CD4-positive, alpha-beta T cell treated with Interleukin-15 for 1 hour (primary cell): ENCODE measurements around the gene VIPR1.

ENCODE experiments used
- DNase-seq: peaks from one replicate; pipeline ENCODE4 v3.0.0-alpha.2; 2020

The VIPR1 gene, protein sequence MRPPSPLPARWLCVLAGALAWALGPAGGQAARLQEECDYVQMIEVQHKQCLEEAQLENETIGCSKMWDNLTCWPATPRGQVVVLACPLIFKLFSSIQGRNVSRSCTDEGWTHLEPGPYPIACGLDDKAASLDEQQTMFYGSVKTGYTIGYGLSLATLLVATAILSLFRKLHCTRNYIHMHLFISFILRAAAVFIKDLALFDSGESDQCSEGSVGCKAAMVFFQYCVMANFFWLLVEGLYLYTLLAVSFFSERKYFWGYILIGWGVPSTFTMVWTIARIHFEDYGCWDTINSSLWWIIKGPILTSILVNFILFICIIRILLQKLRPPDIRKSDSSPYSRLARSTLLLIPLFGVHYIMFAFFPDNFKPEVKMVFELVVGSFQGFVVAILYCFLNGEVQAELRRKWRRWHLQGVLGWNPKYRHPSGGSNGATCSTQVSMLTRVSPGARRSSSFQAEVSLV

DNA sequence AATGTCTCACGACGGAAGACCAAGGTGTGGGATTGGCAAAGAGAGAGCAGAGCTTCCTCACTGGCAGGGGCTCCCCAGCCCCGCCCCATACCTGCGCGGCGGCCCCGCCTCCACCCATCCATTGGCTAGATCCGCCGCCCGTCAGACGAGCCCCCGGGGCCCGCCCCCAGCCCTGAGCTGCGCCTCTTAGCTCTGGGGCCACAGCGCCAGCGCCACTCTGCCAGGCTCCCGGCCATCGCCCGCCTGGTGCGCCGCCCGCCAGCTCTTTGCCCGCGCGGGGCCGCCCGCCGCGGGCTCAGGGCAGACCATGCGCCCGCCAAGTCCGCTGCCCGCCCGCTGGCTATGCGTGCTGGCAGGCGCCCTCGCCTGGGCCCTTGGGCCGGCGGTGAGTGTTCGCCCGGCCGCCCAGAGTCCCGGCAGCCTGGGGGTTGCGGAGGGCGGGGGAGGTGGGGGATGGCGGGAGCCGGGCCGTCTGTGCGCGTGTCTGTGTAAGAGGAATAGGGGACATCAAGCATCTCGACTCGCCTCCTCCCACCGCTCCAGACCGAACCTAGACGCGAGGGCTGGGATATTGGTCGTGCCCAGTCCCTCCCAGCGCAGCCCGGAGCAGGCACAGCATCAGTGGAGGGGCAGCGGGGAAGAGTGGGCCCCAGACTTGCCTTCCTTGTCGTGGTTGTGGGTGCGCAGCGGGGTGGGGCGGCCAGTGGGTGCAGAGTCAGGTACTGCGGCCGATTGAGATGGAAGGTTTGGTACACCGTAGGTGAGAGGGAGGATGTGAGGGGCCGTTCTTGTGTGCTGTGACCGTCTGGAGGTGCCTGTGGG is at the start of gene VIPR1:
Gene VIPR1 (plus strand): TSS at position 215 of the 822 bp plus-strand sequence. CDS start 93 bp downstream, at position 308.
- DNase-seq = peak; percentile 92

DNA sequence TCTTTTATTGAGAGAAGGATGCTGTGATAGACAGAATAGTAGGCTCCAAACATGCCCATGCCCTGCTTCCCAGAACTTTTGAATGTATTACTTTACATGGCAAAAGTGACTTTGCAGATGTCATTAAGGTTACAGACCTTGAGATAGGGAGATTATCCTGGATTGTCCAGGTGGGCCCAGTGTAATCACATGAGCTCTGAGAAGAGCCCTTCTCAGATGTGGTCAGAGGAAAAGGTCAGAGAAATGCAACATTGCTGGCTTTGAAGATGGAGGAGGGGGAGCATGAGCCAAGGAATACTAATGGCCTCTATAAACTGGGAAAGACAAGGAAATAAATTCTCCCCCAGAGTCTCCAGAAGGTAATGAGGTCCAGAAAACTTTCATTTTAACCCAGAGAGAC is 46.2 kb upstream of the VIPR1 start:
- DNase-seq = no peak

DNA sequence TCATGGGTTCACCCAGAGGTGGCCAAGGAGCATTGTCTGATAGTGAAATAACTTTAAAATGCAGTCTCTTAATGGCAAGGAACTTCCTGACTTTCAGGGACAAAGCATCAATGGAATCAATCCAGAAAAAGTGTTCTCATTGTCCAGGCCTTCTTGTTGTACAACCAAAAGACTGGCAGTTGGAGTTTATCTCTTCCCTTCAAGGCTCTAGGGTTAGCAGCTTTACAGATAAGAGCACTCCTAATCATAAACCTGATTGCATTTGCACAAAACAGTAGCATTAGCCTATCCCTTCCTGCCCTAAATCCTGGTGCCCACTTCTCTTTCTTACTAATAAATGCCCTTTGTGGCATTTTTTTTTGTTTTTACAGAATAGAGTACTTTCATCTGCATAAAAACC is 43.3 kb upstream of the VIPR1 start:
- DNase-seq = no peak

DNA sequence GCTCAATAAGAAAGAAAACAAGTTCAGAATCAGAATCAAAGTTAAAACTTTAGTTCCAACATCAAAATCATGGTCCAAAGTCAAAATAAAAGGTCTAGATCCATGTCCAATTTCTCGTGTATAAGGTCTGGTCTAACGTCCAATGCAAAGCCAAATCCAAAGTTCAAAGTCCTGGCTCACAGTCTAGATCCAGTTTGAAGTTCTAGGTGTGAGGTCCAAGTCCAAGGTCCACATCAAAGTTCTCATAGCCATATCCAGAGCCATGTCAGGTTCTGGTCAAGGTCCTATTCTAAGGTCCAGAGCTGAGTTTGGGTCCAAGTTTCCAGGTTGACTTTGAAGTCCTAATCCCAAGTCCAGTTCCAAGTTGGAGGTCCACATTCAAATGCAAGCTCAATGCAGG is 40.7 kb upstream of the VIPR1 start:
- DNase-seq = no peak

DNA sequence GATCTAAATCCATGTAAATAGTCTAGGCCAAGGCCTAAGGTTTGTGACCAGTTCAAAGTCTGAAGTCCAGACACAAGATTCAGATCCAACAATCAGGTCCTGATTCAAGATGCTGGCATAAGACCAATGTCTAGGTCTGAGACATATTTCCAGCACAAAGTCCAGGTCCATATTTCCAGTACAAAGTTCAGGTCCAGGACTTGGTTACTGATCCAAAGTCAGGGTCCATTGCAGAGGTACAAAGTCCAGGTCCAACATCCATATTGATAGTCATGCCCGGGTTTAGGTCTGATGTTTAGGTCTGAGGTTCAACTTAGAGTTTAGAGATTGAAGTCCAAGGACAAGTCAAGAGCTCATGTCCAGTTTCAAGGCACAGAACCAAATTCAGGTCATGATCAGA is 39.4 kb upstream of the VIPR1 start:
- no peak for DNase-seq

DNA sequence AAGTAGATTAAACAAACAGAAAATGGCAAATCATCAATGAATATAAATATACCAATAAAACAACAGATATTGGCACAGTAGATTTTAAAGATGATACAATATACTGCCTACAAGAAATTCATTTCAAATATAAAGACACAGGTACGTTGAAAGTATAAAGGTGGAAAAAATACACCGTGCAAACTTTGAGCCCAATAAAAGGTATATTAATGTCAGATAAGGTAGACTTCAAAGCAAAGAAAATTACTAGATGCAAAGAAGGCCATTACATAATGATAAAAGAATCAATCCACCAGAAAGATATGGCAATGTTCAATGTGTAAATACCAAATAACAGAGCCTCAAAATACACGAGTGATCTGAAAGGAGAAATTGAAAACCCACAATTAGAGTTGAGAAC is 34.3 kb upstream of the VIPR1 start:
- DNase-seq = no peak

DNA sequence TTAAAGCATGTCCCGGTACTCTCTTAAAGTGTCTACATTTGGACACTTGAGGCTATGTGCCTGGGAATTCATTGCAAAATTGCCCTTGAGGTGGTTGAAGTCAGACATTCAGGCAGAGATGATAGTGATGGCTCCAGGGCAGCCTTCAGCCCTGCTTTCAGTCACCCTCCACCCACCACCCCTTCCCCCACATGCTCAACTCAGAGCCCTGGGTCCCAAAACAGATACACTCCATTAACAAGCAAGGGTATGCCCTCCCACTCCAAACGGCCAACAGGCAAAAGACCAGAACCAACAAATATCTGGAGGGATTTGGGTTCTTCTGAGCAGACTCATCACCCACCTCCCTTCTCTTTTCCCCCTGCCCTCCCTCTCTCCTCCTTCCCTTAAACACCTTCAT is 29.9 kb upstream of the VIPR1 start:
- no peak for DNase-seq

DNA sequence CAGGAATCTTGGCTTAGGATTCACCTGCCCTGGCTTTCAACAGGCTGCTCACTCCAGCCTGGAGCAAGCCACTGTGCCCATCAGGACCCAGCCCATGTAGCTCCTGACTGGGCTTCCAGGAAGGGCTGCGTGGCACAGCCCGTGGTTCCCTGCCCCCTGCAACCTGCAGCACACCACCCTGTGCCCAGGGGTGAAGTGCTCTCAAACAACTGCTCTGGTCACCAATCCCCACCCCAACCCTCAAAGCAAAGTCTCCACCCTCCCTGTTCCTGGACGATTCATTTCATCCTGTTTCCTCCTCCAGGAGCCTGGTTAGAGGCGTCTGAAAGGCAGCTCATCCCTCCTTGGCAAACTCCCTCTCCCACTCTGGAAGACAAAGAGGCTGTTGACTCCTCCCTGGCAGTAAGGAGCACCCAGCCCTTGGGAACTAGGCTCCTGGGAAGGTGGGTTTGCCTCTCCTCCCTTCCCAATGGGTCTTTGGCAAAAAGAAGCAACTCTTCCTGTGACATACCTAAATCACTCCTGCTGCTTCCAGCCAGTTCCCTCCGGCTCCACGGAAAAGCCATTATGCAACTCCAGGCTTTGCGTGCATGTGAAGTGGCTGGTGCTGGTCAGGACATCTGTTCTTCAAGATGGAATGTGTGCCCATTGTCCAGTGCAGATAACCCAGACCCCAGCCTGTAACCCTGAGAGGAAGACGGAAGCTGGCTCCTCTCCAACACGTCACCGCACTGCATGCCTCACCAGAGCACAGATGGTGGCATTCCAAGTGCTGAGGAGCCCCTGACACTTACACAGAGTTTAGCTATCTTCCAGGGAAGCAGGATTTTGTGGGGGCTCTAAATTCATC is 29.1 kb upstream of the VIPR1 start:
- DNase-seq = no peak

DNA sequence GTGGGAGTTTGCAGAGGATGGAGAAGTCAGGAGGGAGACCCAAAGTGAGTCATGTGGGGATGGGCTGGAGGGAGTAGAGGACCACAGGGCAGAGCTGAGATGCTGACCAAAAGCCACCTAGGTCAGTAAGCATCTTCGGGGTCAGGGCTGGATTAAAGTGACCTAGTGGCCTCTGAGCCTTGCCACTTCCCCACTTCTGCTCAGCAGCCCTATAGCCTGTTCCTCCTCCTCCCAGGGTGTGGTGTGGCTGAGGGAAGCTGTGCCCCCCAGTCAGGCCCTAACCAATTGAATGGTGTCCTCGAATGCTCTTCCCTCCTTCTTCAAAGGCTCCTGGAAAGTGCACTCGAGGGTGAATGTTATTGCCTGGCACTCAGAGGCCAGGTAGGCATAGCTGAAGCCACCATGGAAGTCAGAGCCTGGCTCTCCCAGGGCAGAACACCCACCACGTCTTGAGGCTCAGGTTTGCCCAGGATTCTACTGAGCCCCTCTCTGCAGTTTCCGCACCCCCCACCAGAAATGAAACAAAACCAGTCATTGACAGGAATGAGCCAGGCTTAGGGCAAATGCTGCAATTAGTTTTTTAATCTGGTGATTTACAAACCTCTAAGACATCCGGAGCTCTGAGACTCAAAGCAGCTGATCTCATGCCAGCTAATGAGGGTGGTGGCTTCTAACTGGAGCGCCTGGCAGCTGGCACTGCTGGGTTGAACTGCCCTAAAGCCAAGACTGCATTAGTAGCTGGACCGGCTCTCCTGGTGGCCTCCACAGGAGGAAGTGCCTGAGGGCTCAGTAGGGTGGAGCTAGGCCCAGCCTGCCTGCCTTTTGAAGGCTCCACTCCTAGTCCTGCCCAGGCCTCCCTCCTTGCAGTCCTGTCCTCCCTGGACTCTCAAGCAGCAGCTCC is 26.0 kb upstream of the VIPR1 start:
- no peak for DNase-seq

DNA sequence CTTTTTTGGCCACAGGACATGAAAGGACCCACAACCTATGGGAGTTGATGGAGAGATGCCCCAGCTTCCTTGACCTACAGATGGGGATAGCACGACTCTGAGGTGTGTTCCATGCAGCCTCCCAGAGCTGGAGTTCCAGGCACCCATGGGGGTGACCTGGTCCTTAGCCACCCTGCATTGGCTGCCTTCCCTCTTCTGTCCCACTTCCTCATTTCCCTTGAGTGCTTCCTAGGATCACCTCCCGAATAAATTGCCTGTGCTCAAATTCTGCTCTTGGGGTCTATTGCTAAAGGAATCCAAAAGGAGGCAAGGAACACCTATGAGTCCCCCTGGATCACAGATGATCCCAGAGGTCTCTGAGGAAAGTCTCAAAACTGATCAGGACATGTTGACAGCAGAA is 24.7 kb upstream of the VIPR1 start:
- DNase-seq = no peak

DNA sequence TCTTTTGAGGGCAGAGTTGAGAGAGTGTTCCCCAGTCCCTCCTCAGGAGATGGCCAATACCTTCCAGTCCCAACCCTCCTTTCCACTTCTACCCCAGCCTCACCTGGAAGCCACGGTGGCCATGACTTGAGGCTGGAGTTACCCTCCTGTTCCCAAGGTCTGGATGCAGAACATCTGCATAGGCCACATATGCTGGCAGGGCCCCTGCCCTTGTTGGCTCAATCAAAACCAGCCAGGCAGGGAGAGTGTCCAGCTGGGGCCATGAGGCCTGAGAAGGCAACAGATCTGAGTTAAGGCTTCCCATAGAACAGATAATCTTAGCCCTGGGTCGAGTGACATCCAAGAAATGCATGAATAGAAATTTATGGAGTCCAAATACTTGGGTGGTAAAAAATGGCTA is 23.6 kb upstream of the VIPR1 start:
- DNase-seq = no peak

DNA sequence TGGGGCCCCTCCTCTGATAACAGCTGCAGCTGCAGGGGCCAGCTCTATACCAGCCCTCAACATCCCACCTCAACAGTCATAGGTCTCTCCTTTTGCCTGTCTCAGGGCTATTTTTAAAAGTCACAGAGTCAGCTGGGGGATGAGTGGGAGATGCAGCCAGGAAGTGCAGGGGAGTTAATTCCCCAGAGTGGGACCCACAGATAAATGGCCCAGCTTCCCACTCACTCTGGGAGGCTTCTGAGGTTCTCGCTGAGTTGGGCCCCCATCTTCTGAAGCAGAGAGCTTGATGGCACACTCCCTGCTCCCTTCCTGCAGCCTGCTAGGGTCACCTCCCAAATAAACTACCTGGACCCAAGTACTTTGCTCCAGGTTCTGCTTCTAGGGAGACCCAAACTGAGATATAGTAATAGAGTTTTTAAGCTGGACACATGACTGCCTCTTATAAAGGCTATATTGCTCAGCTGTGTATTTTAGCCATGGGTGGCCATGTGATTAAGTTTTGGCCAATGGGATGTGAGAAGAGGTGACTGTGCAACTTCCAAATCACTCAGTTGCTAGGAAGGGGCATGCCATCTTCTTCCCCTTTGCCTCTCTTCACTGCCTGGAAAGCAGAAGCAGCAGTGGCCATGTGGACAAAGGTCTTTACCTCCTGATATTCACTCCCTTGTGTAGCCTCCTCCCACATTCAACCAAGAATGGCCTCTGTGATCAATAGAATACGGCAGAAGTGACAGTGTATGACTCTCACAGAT is 15.5 kb upstream of the VIPR1 start:
- no peak for DNase-seq

DNA sequence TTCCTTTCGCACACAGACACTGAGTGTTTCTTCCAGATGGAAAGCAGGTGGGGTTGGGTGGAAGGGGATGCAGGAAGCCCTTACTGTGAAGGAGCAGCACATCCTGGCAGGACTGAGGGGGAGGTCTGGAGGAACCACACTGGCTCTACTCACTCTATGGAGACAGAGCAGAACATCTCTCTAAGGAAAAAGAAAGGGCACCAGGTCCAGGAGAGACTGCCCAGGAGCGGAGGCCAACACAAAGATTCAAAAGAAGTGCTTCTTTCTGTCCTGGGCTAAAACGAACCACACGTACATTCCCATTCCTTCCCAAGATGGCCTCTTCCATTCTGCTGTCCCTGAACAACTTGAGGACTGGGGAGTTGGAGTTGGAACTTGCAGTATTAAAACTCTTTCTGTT is 13.8 kb upstream of the VIPR1 start:
- DNase-seq = no peak

DNA sequence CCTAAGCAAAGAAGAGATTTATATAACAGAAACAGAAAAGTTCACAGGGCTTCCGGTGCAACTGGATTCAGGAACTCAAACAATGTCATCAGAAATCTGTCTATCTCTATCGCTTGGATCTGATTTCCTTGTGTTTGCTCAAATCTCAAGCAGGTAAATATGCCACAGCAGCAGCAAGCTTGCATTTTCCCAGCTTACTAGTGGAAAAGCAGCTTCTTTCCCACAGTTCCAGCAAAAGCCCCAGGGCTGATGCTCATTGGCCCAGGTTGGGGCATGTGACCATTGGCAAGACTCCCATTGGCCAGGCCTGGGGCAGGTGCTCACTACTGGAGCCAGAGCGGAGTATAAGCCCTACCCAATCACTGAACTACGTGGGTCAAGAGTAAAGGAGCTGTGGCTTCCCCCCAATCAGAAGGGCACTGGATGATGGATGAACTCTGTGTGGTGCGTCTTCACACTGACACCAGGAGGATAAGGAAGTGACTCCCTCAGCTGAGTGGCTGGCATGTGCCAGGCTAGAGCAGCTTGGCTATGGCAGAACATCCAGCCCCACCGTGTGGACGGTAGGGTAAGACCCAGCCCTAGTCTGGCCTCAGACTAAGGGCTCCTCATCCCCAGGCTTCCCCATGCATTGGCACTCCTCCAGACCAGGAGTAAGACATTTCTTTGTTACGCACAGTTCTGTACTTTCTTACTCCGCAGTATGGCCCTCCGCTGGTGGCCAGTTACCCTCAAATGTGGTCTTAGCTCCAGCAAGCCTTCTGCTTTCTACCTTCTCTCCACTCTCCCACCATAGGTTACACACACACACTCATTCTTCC is 13.1 kb upstream of the VIPR1 start:
- DNase-seq = no peak

DNA sequence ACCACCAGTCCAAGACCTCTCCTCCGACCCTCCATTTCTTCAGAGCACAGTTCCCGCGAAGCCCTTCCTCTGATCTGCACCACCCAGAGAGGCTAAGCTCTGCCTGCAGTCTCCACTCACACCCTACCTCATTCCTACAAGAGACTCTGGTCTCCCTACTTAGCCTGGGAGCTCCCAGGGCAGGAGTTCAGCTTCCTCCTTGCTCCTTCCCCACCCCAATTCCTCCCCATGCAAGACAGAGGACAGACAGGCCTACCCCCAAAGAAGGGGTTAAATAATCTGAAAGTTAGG is 12.6 kb upstream of the VIPR1 start:
- DNase-seq = no peak

DNA sequence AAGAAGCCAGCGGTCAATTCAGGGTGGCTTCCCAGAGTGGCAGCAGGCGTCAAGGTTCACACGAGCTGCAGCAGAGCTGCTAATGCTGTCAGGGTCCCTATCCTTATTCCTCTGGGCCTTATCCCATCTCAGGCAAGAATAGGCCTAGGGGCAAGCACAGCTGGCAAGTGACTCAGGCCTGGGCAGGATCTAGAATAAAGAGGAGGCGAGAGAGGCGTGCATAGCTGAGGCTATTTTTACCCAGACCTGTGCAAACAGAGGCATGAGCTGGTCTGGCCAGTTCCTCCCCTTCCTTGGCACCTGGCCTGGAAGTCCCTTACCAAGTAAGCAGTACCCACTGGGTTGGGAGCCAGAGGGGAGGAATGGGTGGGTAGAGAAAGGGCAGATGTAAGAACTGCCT is 12.2 kb upstream of the VIPR1 start:
- no peak for DNase-seq

DNA sequence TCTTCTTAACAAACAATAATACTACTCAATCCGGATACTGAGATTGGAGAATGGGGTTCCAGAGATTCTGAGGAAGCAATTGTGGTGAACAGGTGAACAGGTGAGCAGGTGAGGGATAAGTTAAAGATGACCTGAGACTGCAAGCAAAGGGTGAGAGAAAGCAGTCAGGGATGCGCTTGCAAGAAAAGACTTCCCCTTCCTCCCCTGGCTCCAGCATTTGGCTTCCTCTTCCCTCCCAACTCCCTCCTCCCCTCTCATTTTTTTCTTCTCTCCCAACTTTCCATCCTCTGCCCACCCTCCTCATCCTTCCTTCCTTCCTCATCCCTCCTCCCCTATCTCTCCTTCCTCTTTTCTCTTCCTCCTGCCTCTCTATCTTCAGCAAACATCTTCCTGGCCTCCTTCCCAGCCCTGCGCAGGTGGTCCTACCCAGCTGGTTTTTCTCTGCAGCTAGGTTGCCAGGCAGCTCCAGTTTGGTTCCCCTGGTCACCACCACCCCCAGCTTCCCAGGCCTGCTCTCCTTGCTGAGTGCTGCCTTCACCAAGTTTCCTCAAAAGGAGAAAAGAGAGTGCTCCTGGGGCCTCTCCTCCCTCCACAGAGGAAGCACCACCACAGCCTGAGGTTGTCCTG is 10.4 kb upstream of the VIPR1 start:
- no peak for DNase-seq

DNA sequence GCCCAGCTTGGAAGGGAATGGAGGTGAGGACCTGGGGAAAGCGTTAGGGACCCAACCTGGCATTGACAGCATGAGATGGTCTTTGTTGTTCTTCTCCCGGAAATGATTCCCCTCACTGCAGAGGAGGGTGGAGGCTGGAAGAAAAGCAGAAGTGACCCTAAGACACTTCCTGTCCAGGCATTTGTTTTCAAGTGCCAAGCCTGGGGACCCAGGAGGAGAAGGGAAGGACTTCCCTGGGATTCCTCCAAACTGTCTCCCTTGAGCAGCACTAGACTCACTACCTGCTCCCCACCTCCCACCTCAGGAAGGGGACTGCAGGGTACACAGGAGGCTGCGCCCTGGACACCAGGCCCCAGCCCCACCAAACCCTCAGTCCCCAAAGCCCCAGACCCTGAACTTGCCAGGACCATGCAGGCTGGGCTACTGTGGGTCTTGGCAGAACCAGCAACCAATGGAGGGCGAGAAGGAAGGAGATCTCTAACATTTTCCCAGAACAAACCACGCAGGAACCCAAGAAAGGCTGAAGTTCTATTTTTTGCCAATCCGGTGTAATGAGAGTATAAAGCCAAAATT is 9.8 kb upstream of the VIPR1 start:
- DNase-seq = no peak

DNA sequence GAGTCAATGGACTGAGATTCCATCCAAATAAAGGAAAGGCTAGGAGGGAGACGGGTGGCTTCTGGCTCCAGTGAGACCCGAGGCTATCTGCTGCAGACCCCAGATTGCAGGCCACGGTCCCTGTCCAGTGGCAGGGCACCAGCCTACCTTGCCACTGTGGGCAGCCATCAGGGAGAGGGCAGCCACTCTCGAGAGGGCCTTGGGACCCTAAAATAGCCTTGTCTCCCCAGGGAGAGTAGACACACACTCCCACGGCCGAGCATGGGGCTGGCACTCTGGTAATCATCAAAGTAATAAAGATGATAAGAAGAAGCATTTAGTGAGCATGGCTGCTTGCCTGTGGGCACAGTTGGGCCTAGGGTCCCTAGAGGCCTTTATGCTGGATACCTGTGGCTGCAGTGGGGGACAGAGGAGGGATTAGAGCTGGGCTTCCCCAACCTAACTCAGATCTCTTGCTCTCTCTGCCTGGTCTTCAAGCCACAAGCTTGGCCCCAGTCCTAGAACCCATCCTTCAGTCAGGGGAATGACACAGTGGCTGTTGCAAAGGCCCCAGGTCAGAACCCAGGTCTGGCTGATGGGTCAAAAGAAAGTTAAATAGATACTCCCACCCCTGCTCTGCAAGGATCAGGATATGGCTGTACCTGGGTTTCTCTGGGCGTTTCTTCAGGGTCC is 9.2 kb upstream of the VIPR1 start:
- no peak for DNase-seq
